ENCODE results near the gene DPP9.

- TF ChIP-seq CTCF (IDR thresholded peaks at IDR 0.05), result no peak
- TF ChIP-seq HES2 (IDR thresholded peaks at IDR 0.05), result no peak
Observed at GRCh38 chr19:4638317-4638716, 85.3 kb downstream of the DPP9 start.

All from A549 (cell line).